HepG2 (cell line): ENCODE data around the gene TATDN3. TPM values are rescaled to one million over a fixed set of nuclear protein-coding genes. Genes with fewer than 3 reads are reported as not detected.
A peak's percentile ranks its signal among the peaks of the same experiment; 100 is the strongest.

ENCODE experiments used
- ATM ChIP-seq: fragments of 450-650 bp; IDR thresholded peaks from 2 replicates; pipeline ENCODE4 v1.7.1; 2017; ENCODE audit warnings: mild to moderate bottlenecking, borderline replicate concordance
- CC2D1A ChIP-seq: sonication (generic); formaldehyde crosslinking; IDR thresholded peaks from 2 replicates; pipeline ENCODE4 v1.8.1; 2023; ENCODE audit warnings: mild to moderate bottlenecking, missing genetic modification reagents
- FIP1L1 ChIP-seq: fragments of 200-400 bp; formaldehyde crosslinking; IDR thresholded peaks from 2 replicates; pipeline ENCODE4 v1.6.1; 2018; ENCODE audit warnings: low read depth, mild to moderate bottlenecking, low read length, moderate library complexity, borderline replicate concordance; ENCODE audit not compliant: insufficient read depth
- FLYWCH1 ChIP-seq: sonication (generic); formaldehyde crosslinking; IDR thresholded peaks from 2 replicates; pipeline ENCODE4 v1.8.1; 2023; ENCODE audit warnings: mild to moderate bottlenecking, missing genetic modification reagents
- MAFG ChIP-seq: sonication (generic); formaldehyde crosslinking; IDR thresholded peaks from 2 replicates; pipeline ENCODE4 v1.5.1; 2020; ENCODE audit warnings: mild to moderate bottlenecking, missing genetic modification reagents
- PHF8 ChIP-seq: sonication (generic); formaldehyde crosslinking; IDR thresholded peaks from 2 replicates; pipeline ENCODE4 v1.5.0; 2020; ENCODE audit warnings: missing genetic modification reagents
- POGZ ChIP-seq: sonication (generic); formaldehyde crosslinking; IDR thresholded peaks from 2 replicates; pipeline ENCODE4 v1.4.0; 2020; ENCODE audit warnings: mild to moderate bottlenecking, missing genetic modification reagents
- RARG ChIP-seq: sonication (generic); formaldehyde crosslinking; IDR thresholded peaks from 2 replicates; pipeline ENCODE4 v1.4.0; 2020; ENCODE audit warnings: low read depth, mild to moderate bottlenecking, missing genetic modification reagents
- SRF ChIP-seq: IDR thresholded peaks from 2 replicates; pipeline ENCODE4 v1.6.1; 2011; ENCODE audit warnings: mild to moderate bottlenecking, low read depth, low read length, moderate library complexity
- STAT5B ChIP-seq: sonication (generic); formaldehyde crosslinking; IDR thresholded peaks from 2 replicates; pipeline ENCODE4 v1.4.0; 2020; ENCODE audit warnings: missing genetic modification reagents
- TBP ChIP-seq: sonication (generic); formaldehyde crosslinking; IDR thresholded peaks from 2 replicates; pipeline ENCODE4 v1.5.0; 2020; ENCODE audit warnings: missing genetic modification reagents
- XRCC5 ChIP-seq: fragments of 200-400 bp; formaldehyde crosslinking; optimal IDR thresholded peaks from 2 replicates; pipeline ENCODE3; 2017; ENCODE audit warnings: mild to moderate bottlenecking, low read length
- ZBTB1 ChIP-seq: sonication (generic); formaldehyde crosslinking; IDR thresholded peaks from 2 replicates; pipeline ENCODE4 v1.4.0; 2020; ENCODE audit warnings: missing genetic modification reagents, borderline replicate concordance
- ZBTB7B ChIP-seq: sonication (generic); formaldehyde crosslinking; IDR thresholded peaks from 2 replicates; pipeline ENCODE4 v1.4.0; 2020; ENCODE audit warnings: missing genetic modification reagents
- ZKSCAN5 ChIP-seq: sonication (generic); formaldehyde crosslinking; IDR thresholded peaks from 2 replicates; pipeline ENCODE4 v1.5.1; 2020; ENCODE audit warnings: mild to moderate bottlenecking, missing genetic modification reagents
- ZNF274 ChIP-seq: sonication (generic); formaldehyde crosslinking; IDR thresholded peaks from 2 replicates; pipeline ENCODE4 v1.5.1; 2020; ENCODE audit warnings: mild to moderate bottlenecking, missing genetic modification reagents
- ZNF674 ChIP-seq: sonication (generic); formaldehyde crosslinking; IDR thresholded peaks from 2 replicates; pipeline ENCODE4 v1.5.0; 2020; ENCODE audit warnings: low read depth, mild to moderate bottlenecking, missing genetic modification reagents
- ZNF816 ChIP-seq: sonication (generic); formaldehyde crosslinking; IDR thresholded peaks from 2 replicates; pipeline ENCODE4 v1.8.0; 2022; ENCODE audit warnings: missing genetic modification reagents, mild to moderate bottlenecking, borderline replicate concordance
- polyA plus RNA-seq, 8 experiments: library from polyadenylated mRNA; depleted of rRNA in 3 of 8; stranded (reverse) in 7 of 8; unstranded in 1 of 8; fragments of >200 nt; fragmentation: Illumina TruSeq in 4 of 8; extraction: Trizol in 4 of 8; gene quantifications; 2 replicates each; pipeline versions ENCODE4 v1.2.1 to v1.2.3, GENCODE V29; 2011 to 2016; ENCODE audit warnings: low read depth in 4 of 8, missing spikeins in 1 of 8, mixed read lengths in 1 of 8; ENCODE audit not compliant: insufficient read depth in 1 of 8
- total RNA-seq, 5 experiments: library from RNA; depleted of rRNA; stranded (reverse); fragments of >200 nt; fragmentation: Illumina TruSeq; extraction: Trizol; gene quantifications; 2 replicates each; pipeline ENCODE4 v1.2.3, GENCODE V29; 2016; ENCODE audit warnings: low read depth in 1 of 5
- TF ChIP-seq, protein P1 (sequence below): sonication (generic); formaldehyde crosslinking; IDR thresholded peaks from 2 replicates; pipeline ENCODE4 v1.4.0; 2020; ENCODE audit warnings: low read depth, mild to moderate bottlenecking, missing genetic modification reagents
- TF ChIP-seq, protein P2 (sequence below): sonication (generic); formaldehyde crosslinking; IDR thresholded peaks from 2 replicates; pipeline ENCODE4 v1.5.1; 2020; ENCODE audit warnings: mild to moderate bottlenecking, missing genetic modification reagents, moderate library complexity
- TF ChIP-seq, protein P3 (sequence below): IDR thresholded peaks from 2 replicates; pipeline ENCODE4 v1.4.0; 2020; ENCODE audit warnings: mild to moderate bottlenecking, missing genetic modification reagents
- TF ChIP-seq, protein P4 (sequence below): sonication (generic); formaldehyde crosslinking; IDR thresholded peaks from 2 replicates; pipeline ENCODE4 v1.4.0; 2020; ENCODE audit warnings: missing genetic modification reagents
- TF ChIP-seq, protein P5 (sequence below): IDR thresholded peaks from 2 replicates; pipeline ENCODE4 v1.6.1; 2018; ENCODE audit warnings: missing genetic modification reagents

Gene TATDN3
- total and polyA plus RNA-seq, 2 of the 13 experiments (the other 11 are each of a cell fraction or from before 2014, with no cell fraction given), result 7.3 to 8.6 TPM

DNA sequence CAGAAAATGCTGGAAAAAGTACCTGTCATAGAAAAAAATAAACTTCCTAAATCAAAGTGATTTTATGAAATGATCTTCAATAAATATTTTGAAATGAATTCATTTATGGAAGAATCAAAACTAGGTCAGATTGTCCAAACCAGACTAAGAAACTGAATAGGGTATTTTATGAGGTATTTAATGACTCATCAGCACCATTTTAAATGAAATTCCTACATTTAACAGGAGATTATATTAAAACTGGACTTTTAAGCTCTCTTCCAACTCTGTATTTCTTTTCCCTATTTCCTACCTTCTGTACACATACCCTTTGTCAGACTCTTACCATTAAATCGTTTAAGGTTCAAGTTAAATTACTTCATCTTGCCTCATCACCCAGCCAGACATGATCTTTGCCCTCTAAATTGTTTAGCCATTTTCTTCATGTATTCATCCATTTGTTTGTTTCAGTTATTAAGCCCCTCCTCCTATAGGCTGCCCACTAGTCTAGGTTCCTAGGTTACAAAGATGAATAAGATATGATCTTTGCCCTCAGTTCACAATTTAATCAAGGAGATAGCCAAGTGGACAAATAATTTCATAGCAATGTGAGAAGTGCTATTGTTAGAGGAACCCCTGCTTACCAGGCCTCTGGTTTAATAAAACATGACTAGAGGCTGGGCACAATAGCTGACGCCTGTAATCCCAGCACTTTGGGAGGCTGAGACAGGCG lies 25.0 kb downstream of the TATDN3 start (continued):
- TF ChIP-seq, protein P1, sequence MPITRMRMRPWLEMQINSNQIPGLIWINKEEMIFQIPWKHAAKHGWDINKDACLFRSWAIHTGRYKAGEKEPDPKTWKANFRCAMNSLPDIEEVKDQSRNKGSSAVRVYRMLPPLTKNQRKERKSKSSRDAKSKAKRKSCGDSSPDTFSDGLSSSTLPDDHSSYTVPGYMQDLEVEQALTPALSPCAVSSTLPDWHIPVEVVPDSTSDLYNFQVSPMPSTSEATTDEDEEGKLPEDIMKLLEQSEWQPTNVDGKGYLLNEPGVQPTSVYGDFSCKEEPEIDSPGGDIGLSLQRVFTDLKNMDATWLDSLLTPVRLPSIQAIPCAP, result no peak
- no peak for TF ChIP-seq STAT5B (CRISPR knock-in tag)
- TF ChIP-seq SRF, result no peak
- TF ChIP-seq FIP1L1, result no peak
- TF ChIP-seq RARG (CRISPR knock-in tag), result no peak
- no peak for TF ChIP-seq ZBTB7B (CRISPR knock-in tag)
- peak; percentile 72 for TF ChIP-seq POGZ (CRISPR knock-in tag)
- no peak for TF ChIP-seq ZNF274 (CRISPR knock-in tag)
- TF ChIP-seq, protein P2, sequence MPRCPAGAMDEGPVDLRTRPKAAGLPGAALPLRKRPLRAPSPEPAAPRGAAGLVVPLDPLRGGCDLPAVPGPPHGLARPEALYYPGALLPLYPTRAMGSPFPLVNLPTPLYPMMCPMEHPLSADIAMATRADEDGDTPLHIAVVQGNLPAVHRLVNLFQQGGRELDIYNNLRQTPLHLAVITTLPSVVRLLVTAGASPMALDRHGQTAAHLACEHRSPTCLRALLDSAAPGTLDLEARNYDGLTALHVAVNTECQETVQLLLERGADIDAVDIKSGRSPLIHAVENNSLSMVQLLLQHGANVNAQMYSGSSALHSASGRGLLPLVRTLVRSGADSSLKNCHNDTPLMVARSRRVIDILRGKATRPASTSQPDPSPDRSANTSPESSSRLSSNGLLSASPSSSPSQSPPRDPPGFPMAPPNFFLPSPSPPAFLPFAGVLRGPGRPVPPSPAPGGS (CRISPR knock-in tag), result no peak
- no peak for TF ChIP-seq XRCC5
- TF ChIP-seq, protein P3, sequence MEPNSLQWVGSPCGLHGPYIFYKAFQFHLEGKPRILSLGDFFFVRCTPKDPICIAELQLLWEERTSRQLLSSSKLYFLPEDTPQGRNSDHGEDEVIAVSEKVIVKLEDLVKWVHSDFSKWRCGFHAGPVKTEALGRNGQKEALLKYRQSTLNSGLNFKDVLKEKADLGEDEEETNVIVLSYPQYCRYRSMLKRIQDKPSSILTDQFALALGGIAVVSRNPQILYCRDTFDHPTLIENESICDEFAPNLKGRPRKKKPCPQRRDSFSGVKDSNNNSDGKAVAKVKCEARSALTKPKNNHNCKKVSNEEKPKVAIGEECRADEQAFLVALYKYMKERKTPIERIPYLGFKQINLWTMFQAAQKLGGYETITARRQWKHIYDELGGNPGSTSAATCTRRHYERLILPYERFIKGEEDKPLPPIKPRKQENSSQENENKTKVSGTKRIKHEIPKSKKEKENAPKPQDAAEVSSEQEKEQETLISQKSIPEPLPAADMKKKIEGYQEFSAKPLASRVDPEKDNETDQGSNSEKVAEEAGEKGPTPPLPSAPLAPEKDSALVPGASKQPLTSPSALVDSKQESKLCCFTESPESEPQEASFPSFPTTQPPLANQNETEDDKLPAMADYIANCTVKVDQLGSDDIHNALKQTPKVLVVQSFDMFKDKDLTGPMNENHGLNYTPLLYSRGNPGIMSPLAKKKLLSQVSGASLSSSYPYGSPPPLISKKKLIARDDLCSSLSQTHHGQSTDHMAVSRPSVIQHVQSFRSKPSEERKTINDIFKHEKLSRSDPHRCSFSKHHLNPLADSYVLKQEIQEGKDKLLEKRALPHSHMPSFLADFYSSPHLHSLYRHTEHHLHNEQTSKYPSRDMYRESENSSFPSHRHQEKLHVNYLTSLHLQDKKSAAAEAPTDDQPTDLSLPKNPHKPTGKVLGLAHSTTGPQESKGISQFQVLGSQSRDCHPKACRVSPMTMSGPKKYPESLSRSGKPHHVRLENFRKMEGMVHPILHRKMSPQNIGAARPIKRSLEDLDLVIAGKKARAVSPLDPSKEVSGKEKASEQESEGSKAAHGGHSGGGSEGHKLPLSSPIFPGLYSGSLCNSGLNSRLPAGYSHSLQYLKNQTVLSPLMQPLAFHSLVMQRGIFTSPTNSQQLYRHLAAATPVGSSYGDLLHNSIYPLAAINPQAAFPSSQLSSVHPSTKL (CRISPR knock-in tag), result peak; percentile 93
- TF ChIP-seq, protein P4, sequence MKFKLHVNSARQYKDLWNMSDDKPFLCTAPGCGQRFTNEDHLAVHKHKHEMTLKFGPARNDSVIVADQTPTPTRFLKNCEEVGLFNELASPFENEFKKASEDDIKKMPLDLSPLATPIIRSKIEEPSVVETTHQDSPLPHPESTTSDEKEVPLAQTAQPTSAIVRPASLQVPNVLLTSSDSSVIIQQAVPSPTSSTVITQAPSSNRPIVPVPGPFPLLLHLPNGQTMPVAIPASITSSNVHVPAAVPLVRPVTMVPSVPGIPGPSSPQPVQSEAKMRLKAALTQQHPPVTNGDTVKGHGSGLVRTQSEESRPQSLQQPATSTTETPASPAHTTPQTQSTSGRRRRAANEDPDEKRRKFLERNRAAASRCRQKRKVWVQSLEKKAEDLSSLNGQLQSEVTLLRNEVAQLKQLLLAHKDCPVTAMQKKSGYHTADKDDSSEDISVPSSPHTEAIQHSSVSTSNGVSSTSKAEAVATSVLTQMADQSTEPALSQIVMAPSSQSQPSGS (CRISPR knock-in tag), result peak; percentile 59; the same call in 1 of the 2 replicates
- no peak for TF ChIP-seq ZBTB1 (CRISPR knock-in tag)
- no peak for TF ChIP-seq FLYWCH1 (CRISPR knock-in tag)
- no peak for TF ChIP-seq ZKSCAN5
- no peak for TF ChIP-seq ZNF674 (CRISPR knock-in tag)
- TF ChIP-seq MAFG (CRISPR knock-in tag), result no peak
- TF ChIP-seq TBP (CRISPR knock-in tag), result no peak
- no peak for TF ChIP-seq ZNF816 (CRISPR knock-in tag)
- TF ChIP-seq ATM, result no peak
- TF ChIP-seq PHF8 (CRISPR knock-in tag), result no peak
- TF ChIP-seq, protein P5, sequence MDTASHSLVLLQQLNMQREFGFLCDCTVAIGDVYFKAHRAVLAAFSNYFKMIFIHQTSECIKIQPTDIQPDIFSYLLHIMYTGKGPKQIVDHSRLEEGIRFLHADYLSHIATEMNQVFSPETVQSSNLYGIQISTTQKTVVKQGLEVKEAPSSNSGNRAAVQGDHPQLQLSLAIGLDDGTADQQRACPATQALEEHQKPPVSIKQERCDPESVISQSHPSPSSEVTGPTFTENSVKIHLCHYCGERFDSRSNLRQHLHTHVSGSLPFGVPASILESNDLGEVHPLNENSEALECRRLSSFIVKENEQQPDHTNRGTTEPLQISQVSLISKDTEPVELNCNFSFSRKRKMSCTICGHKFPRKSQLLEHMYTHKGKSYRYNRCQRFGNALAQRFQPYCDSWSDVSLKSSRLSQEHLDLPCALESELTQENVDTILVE, result no peak
- TF ChIP-seq CC2D1A (CRISPR knock-in tag), result no peak
